ENCODE measurements around the gene SLC16A8. TPM values are rescaled to one million over a fixed set of nuclear protein-coding genes. Genes with fewer than 3 reads are reported as not detected.

SLC16A8 gene
- total and polyA plus RNA-seq, 2 of the 13 experiments (the other 11 are each of a cell fraction or from before 2014, with no cell fraction given) = not detected

DNA sequence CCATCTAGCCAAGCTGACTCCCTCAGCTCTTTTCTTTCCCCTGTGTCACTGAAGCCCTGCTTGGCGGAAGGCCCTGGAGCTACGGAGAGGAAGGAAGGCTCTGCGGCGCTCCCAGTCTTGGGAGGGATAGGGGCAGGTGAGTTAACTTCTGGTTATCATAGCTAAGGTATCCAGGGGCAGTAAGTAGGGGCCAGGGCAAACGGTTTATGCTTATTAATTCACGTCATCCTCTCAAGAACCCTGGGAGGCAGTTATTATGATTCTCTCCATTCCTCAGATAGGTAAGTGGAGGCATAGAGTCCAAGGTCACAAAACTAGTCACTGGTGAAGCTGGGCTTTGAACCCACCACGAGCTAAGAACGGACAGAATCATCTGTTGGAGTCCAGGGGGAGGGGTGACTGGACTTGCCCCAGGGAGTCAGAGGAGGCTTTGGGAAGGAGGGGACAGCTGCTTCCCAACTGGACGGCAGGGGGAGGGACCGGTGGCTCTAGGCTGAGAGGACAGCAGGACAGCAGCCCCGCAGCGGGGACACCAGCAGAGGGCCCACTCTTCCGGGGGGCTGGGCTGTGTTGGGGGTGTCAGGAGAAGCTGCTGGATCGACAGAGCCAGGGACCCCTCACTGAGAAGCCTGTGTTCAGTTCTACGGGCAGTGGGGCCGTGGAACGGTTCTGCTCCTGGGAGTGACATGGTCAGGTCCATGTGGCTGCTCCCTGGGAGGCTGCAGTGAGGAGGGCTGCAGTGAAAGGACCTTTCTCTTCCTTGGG lies 23.0 kb upstream of the SLC16A8 start:
- POLR2A ChIA-PET = interaction anchor here (0.9 to 6.1 kb wide), 7 partner anchors 9 to 112 kb away, joined by 3 to 60 read pairs (median 3); partner anchors contain the start of gene PLA2G6
- CTCF ChIA-PET (ENCODE audit: low intra/inter-chr PET ratio, low total read pairs) = interaction anchor here (0.6 kb wide), 1 partner anchor 452 kb away, joined by 3 read pairs; no protein-coding TSS in a partner anchor
- H2AFZ ChIP-seq (ENCODE audit: low read length) = no peak overlapping the region
- DNase-seq (ENCODE audit: low spot score) = no peak
- H3K36me3 ChIP-seq (replicated peaks in 1 of 2; ENCODE audit: control insufficient read depth in 1 of 2, insufficient read depth in 2 of 2, low read length in 2 of 2) = peaks cover 0 to 15% of the 10 kb centered on the region in 2 experiments; a peak in 1 of 5 replicates
- ATAC-seq = no peak
- H3K79me2 ChIP-seq (ENCODE audit: insufficient read depth, low read length) = peaks cover 3% of the 10 kb centered on the region
- intact Hi-C loops (cut with micrococcal nuclease; ENCODE audit: unreplicated experiment) = loop anchor here (2.0 kb wide), 1 partner anchor 54 kb away; no protein-coding TSS in a partner anchor
- FAIRE-seq = no peak
- H3K4me1 ChIP-seq (ENCODE audit: insufficient read depth, low read length) = peaks cover 54% of the 10 kb centered on the region
- TSS peak; percentile 27 for BruUV-seq (replicated peaks)
- no peak overlapping the region for H3K4me3 ChIP-seq (replicated peaks in 1 of 3; ENCODE audit: insufficient read depth in 1 of 3, low read depth in 2 of 3, low read length in 3 of 3)
- 92% methylated on average over 8 of the region's 17 CpGs for WGBS (ENCODE audit: low lambda C conversion rate)
- no peaks in the 10 kb centered on the region for H3K9me3 ChIP-seq (ENCODE audit: low read length)
- H3K27ac ChIP-seq (ENCODE audit: extremely low read length, insufficient read depth, low read length) = peak overlapping the region; percentile 35
- in situ Hi-C loops (cut with HindIII; ENCODE audit: extremely low pct_ligation_motif_present, low pct_unique_long_range_greater_than_20kb) = no loop called here
- peak overlapping the region; percentile 43; the same call in 1 of the 2 replicates for H3K4me2 ChIP-seq (ENCODE audit: low read depth, low read length)
- no peak overlapping the region for H3K9ac ChIP-seq (ENCODE audit: insufficient read depth, low read depth, low read length)
- H4K20me1 ChIP-seq (ENCODE audit: insufficient read depth, low read length) = no peaks in the 10 kb centered on the region; the same call in 1 of the 2 replicates
- H3K27me3 ChIP-seq (ENCODE audit: control insufficient read depth in 1 of 2, insufficient read depth in 2 of 2, low read length in 2 of 2) = no peaks in the 10 kb centered on the region
- TF ChIP-seq ZNF17 (CRISPR knock-in tag; IDR thresholded peaks at IDR 0.05) = no peak
- no peak for TF ChIP-seq ZNF572 (CRISPR knock-in tag; IDR thresholded peaks at IDR 0.05)
- TF ChIP-seq SIX4 (CRISPR knock-in tag; IDR thresholded peaks at IDR 0.05) = no peak
- TF ChIP-seq ZMYM3 (CRISPR knock-in tag; IDR thresholded peaks at IDR 0.05) = peak; percentile 48; the same call in 1 of the 2 replicates
- TF ChIP-seq, protein P1, sequence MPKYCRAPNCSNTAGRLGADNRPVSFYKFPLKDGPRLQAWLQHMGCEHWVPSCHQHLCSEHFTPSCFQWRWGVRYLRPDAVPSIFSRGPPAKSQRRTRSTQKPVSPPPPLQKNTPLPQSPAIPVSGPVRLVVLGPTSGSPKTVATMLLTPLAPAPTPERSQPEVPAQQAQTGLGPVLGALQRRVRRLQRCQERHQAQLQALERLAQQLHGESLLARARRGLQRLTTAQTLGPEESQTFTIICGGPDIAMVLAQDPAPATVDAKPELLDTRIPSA (CRISPR knock-in tag; IDR thresholded peaks at IDR 0.05; ENCODE audit: borderline replicate concordance) = no peak
- TF ChIP-seq, protein P2, sequence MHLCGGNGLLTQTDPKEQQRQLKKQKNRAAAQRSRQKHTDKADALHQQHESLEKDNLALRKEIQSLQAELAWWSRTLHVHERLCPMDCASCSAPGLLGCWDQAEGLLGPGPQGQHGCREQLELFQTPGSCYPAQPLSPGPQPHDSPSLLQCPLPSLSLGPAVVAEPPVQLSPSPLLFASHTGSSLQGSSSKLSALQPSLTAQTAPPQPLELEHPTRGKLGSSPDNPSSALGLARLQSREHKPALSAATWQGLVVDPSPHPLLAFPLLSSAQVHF (CRISPR knock-in tag; IDR thresholded peaks at IDR 0.05) = no peak
- TF ChIP-seq ZNF101 (CRISPR knock-in tag; IDR thresholded peaks at IDR 0.05; ENCODE audit: borderline replicate concordance, low read depth) = no peak
- no peak for TF ChIP-seq SRSF1 (optimal IDR thresholded peaks at IDR 0.05; ENCODE audit: low read depth, low read length)
- no peak for TF ChIP-seq SMAD9 (CRISPR knock-in tag; IDR thresholded peaks at IDR 0.05)
- TF ChIP-seq PTBP1 (IDR thresholded peaks at IDR 0.05; ENCODE audit: low read depth, low read length, poor library complexity, severe bottlenecking) = no peak
- 0 out of 2 replicates have a peak, but pooled peaks have one; percentile 22 for TF ChIP-seq ZNF547 (CRISPR knock-in tag; IDR thresholded peaks at IDR 0.05)
- TF ChIP-seq CENPBD1 (CRISPR knock-in tag; IDR thresholded peaks at IDR 0.05; ENCODE audit: borderline replicate concordance, low read depth) = no peak
- TF ChIP-seq NKX3-1 (CRISPR knock-in tag; IDR thresholded peaks at IDR 0.05) = no peak
- no peak for TF ChIP-seq KLF16 (CRISPR knock-in tag; IDR thresholded peaks at IDR 0.05)
- TF ChIP-seq, protein P3, sequence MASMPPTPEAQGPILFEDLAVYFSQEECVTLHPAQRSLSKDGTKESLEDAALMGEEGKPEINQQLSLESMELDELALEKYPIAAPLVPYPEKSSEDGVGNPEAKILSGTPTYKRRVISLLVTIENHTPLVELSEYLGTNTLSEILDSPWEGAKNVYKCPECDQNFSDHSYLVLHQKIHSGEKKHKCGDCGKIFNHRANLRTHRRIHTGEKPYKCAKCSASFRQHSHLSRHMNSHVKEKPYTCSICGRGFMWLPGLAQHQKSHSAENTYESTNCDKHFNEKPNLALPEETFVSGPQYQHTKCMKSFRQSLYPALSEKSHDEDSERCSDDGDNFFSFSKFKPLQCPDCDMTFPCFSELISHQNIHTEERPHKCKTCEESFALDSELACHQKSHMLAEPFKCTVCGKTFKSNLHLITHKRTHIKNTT (CRISPR knock-in tag; IDR thresholded peaks at IDR 0.05) = no peak
- TF ChIP-seq, protein P4, sequence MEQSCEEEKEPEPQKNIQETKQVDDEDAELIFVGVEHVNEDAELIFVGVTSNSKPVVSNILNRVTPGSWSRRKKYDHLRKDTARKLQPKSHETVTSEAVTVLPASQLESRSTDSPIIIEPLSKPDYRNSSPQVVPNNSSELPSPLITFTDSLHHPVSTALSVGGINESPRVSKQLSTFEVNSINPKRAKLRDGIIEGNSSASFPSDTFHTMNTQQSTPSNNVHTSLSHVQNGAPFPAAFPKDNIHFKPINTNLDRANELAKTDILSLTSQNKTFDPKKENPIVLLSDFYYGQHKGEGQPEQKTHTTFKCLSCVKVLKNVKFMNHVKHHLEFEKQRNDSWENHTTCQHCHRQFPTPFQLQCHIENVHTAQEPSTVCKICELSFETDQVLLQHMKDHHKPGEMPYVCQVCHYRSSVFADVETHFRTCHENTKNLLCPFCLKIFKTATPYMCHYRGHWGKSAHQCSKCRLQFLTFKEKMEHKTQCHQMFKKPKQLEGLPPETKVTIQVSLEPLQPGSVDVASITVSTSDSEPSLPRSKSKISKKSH (CRISPR knock-in tag; IDR thresholded peaks at IDR 0.05; ENCODE audit: borderline replicate concordance) = 0 out of 2 replicates have a peak, but pooled peaks have one; percentile 24
- TF ChIP-seq ATF1 (CRISPR knock-in tag; IDR thresholded peaks at IDR 0.05) = no peak
- TF ChIP-seq HOXA5 (CRISPR knock-in tag; IDR thresholded peaks at IDR 0.05) = no peak
- TF ChIP-seq ZNF530 (CRISPR knock-in tag; IDR thresholded peaks at IDR 0.05; ENCODE audit: low read depth) = no peak
- TF ChIP-seq TEAD3 (CRISPR knock-in tag; optimal IDR thresholded peaks at IDR 0.05; ENCODE audit: borderline replicate concordance) = no peak
